ENCODE measurements around the gene EEF1A1.
"Not testable (repeated sequence)": the region's sequence is repeated elsewhere in the genome, so short reads cannot be mapped to it uniquely, and the experiment has no call there.

The EEF1A1 gene

GRCh38 chr6:73520688-73521350 lies at the start of gene EEF1A1:
Gene EEF1A1 (minus strand): TSS chr6:73521032. CDS start chr6:73520026, 1,006 bp downstream.
- peaks cover 17% of the 10 kb centered on the region for H3K79me2 ChIP-seq (ENCODE audit: insufficient read depth, low read length)
- H3K36me3 ChIP-seq (ENCODE audit: low read length): peaks cover 36% of the 10 kb centered on the region
- no peaks in the 10 kb centered on the region for H3K9me3 ChIP-seq (ENCODE audit: insufficient read depth, low read length)
- H3K9ac ChIP-seq (ENCODE audit: low read length): peak within 1 kb of the TSS; percentile 100
- peaks cover 12% of the 10 kb centered on the region; the same call in 1 of the 2 replicates for H4K20me1 ChIP-seq (ENCODE audit: low read depth, low read length)
- H3K27me3 ChIP-seq (ENCODE audit: low read length): no peaks in the 10 kb centered on the region
- H3K27ac ChIP-seq (ENCODE audit: low read depth, low read length): peak within 1 kb of the TSS; percentile 97
- peak within 1 kb of the TSS; percentile 5 for H2AFZ ChIP-seq (ENCODE audit: low read depth, low read length, severe bottlenecking)
- H3K9me2 ChIP-seq (replicated peaks; ENCODE audit: insufficient read depth, low read length): no peaks in the 10 kb centered on the region
- H3K4me2 ChIP-seq (ENCODE audit: low read depth, low read length, poor library complexity, severe bottlenecking): peak within 1 kb of the TSS; percentile 96
- peaks cover 70% of the 10 kb centered on the region for H3F3A ChIP-seq (ENCODE audit: insufficient read depth)
- H3K4me3 ChIP-seq (ENCODE audit: insufficient read depth, low read length, poor library complexity, severe bottlenecking): peak within 1 kb of the TSS; percentile 97
- TF ChIP-seq, protein P1, sequence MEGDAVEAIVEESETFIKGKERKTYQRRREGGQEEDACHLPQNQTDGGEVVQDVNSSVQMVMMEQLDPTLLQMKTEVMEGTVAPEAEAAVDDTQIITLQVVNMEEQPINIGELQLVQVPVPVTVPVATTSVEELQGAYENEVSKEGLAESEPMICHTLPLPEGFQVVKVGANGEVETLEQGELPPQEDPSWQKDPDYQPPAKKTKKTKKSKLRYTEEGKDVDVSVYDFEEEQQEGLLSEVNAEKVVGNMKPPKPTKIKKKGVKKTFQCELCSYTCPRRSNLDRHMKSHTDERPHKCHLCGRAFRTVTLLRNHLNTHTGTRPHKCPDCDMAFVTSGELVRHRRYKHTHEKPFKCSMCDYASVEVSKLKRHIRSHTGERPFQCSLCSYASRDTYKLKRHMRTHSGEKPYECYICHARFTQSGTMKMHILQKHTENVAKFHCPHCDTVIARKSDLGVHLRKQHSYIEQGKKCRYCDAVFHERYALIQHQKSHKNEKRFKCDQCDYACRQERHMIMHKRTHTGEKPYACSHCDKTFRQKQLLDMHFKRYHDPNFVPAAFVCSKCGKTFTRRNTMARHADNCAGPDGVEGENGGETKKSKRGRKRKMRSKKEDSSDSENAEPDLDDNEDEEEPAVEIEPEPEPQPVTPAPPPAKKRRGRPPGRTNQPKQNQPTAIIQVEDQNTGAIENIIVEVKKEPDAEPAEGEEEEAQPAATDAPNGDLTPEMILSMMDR (IDR thresholded peaks at IDR 0.05; ENCODE audit: insufficient read depth, low read length, poor library complexity, severe bottlenecking): no peak
- TF ChIP-seq EZH2phosphoT487 (conservative IDR thresholded peaks at IDR 0.05; ENCODE audit: low read length): no peak

DNA sequence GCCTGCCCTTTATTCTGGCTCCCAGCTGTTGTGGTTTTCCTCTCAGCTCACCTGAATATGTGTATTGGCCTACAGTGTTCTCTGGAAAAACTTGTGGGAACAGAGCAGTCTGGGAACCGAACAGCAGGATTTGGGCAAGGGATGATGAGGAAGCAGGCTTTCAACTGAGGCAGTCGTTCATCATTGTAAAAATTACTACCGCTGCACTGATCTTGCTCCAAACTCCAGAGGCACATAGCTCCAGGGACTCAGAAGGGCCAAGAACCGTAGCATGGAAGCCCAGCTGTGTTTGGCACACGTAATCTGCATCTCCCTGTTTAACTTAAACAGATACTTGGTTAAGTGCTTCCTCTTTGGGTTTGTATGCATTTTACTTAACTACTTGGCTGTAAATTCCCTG lies 48.3 kb upstream of the EEF1A1 start:
- Histone ChIP-seq H3K36me3 (ENCODE audit: low read length) (no peaks in the 10 kb centered on the region), H3F3A (ENCODE audit: insufficient read depth) (no peaks in the 10 kb centered on the region), H2AFZ (ENCODE audit: low read depth, low read length, severe bottlenecking) (no peak overlapping the region), H4K20me1 (ENCODE audit: low read depth, low read length) (no peaks in the 10 kb centered on the region), H3K27me3 (ENCODE audit: low read length) (no peaks in the 10 kb centered on the region), H3K9ac (ENCODE audit: low read length) (no peak overlapping the region), H3K27ac (ENCODE audit: low read depth, low read length) (no peak overlapping the region), H3K9me3 (ENCODE audit: insufficient read depth, low read length) (no peaks in the 10 kb centered on the region), H3K79me2 (ENCODE audit: insufficient read depth, low read length) (no peaks in the 10 kb centered on the region), H3K9me2 (replicated peaks; ENCODE audit: insufficient read depth, low read length) (no peaks in the 10 kb centered on the region), H3K4me2 (ENCODE audit: low read depth, low read length, poor library complexity, severe bottlenecking) (no peak overlapping the region), H3K4me3 (ENCODE audit: insufficient read depth, low read length, poor library complexity, severe bottlenecking) (no peak overlapping the region)
- TF ChIP-seq, protein P1 (IDR thresholded peaks at IDR 0.05; ENCODE audit: insufficient read depth, low read length, poor library complexity, severe bottlenecking): no peak
- TF ChIP-seq EZH2phosphoT487 (conservative IDR thresholded peaks at IDR 0.05; ENCODE audit: low read length): no peak

- Histone ChIP-seq H4K20me1 (ENCODE audit: low read depth, low read length) (no peaks in the 10 kb centered on the region), H3K79me2 (ENCODE audit: insufficient read depth, low read length) (no peaks in the 10 kb centered on the region), H2AFZ (ENCODE audit: low read depth, low read length, severe bottlenecking) (no peak overlapping the region), H3K36me3 (ENCODE audit: low read length) (no peaks in the 10 kb centered on the region), H3F3A (ENCODE audit: insufficient read depth) (no peaks in the 10 kb centered on the region), H3K27me3 (ENCODE audit: low read length) (no peaks in the 10 kb centered on the region), H3K9me3 (ENCODE audit: insufficient read depth, low read length) (no peaks in the 10 kb centered on the region), H3K9ac (ENCODE audit: low read length) (no peak overlapping the region), H3K4me3 (ENCODE audit: insufficient read depth, low read length, poor library complexity, severe bottlenecking) (no peak overlapping the region), H3K9me2 (replicated peaks; ENCODE audit: insufficient read depth, low read length) (no peaks in the 10 kb centered on the region), H3K27ac (ENCODE audit: low read depth, low read length) (no peak overlapping the region), H3K4me2 (ENCODE audit: low read depth, low read length, poor library complexity, severe bottlenecking) (no peak overlapping the region)
- no peak for TF ChIP-seq EZH2phosphoT487 (conservative IDR thresholded peaks at IDR 0.05; ENCODE audit: low read length)
- TF ChIP-seq, protein P1 (IDR thresholded peaks at IDR 0.05; ENCODE audit: insufficient read depth, low read length, poor library complexity, severe bottlenecking): no peak
These were observed 46.2 kb upstream of the EEF1A1 start for GRCh38 chr6:73566954-73567591.

DNA sequence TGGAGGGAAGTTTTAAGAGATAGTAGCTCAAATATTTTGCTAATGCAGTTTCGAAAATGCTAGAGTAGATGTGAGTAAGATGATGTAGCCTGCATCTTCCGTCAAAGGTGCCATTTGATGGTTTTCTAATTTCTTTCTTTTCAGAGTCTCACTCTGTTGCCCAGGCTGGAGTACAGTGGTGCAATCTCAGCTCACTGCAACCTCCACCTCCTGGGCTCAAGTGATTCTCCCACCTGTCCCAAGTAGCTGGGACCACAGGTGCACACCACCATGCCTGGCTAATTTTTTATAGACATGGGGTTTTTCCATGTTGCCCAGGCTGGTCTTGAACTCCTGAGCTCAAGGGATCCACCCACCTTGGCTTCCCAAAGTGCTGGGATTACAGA lies 45.6 kb upstream of the EEF1A1 start:
- not testable (repeated sequence) for H3K27ac ChIP-seq (ENCODE audit: low read depth, low read length); H2AFZ ChIP-seq (ENCODE audit: low read depth, low read length, severe bottlenecking); H3F3A ChIP-seq (ENCODE audit: insufficient read depth); H3K9ac ChIP-seq (ENCODE audit: low read length); H3K79me2 ChIP-seq (ENCODE audit: insufficient read depth, low read length); H4K20me1 ChIP-seq (ENCODE audit: low read depth, low read length); H3K9me3 ChIP-seq (ENCODE audit: insufficient read depth, low read length); H3K4me3 ChIP-seq (ENCODE audit: insufficient read depth, low read length, poor library complexity, severe bottlenecking); H3K27me3 ChIP-seq (ENCODE audit: low read length); H3K4me2 ChIP-seq (ENCODE audit: low read depth, low read length, poor library complexity, severe bottlenecking); H3K9me2 ChIP-seq (replicated peaks; ENCODE audit: insufficient read depth, low read length); H3K36me3 ChIP-seq (ENCODE audit: low read length)
